Duodenal mucosa (tissue), 2 donors: Measurements from ENCODE around the gene MARCHF10.
"Not testable (repeated sequence)": the region's sequence is repeated elsewhere in the genome, so short reads cannot be mapped to it uniquely, and the experiment has no call there.

ENCODE experiments used
- H3K27ac ChIP-seq: one replicate; pipeline ENCODE4 v1.7.0; 2013; ENCODE audit warnings: low read depth, low read length
- H3K27me3 ChIP-seq, 2 donors: one replicate each; pipeline ENCODE4 v1.7.0; 2013; ENCODE audit warnings: low read length in 2 of 2, control low read depth in 1 of 2; ENCODE audit not compliant: insufficient read depth in 2 of 2, control insufficient read depth in 1 of 2
- H3K36me3 ChIP-seq, 2 donors: one replicate each; pipeline ENCODE4 v1.7.0; 2013; ENCODE audit warnings: low read length in 2 of 2, control low read depth in 1 of 2; ENCODE audit not compliant: insufficient read depth in 2 of 2, control insufficient read depth in 1 of 2
- H3K4me1 ChIP-seq, 2 donors: one replicate each; pipeline ENCODE4 v1.7.0; 2013; ENCODE audit warnings: low read length in 2 of 2, control low read depth in 1 of 2; ENCODE audit not compliant: insufficient read depth in 2 of 2, control insufficient read depth in 1 of 2
- H3K4me3 ChIP-seq, 2 donors: one replicate each; pipeline ENCODE4 v1.7.0; 2013; ENCODE audit warnings: low read length in 2 of 2, low read depth in 1 of 2
- H3K9ac ChIP-seq, 2 donors: one replicate each; pipeline ENCODE4 v1.7.0; 2013; ENCODE audit warnings: low read length in 2 of 2, low read depth in 1 of 2
- H3K9me3 ChIP-seq, 2 donors: one replicate each; pipeline ENCODE4 v1.7.0; 2013; ENCODE audit warnings: low read length in 2 of 2, control low read depth in 1 of 2; ENCODE audit not compliant: control insufficient read depth in 1 of 2

The MARCHF10 gene

GRCh38 chr17:62840871-62841270 lies 32.8 kb upstream of the MARCHF10 start:
- Histone ChIP-seq H3K36me3 (no peaks in the 10 kb centered on the region), H3K4me3 (no peak overlapping the region), H3K27me3 (no peaks in the 10 kb centered on the region), H3K27ac (no peak overlapping the region), H3K9me3 (no peaks in the 10 kb centered on the region), H3K9ac (no peak overlapping the region), H3K4me1 (no peaks in the 10 kb centered on the region)

GRCh38 chr17:62833816-62834215 lies 25.7 kb upstream of the MARCHF10 start:
- H3K36me3 ChIP-seq, H3K9ac ChIP-seq, H3K4me3 ChIP-seq, H3K9me3 ChIP-seq, H3K27ac ChIP-seq, H3K27me3 ChIP-seq, H3K4me1 ChIP-seq: not testable (repeated sequence)

GRCh38 chr17:62832405-62832804 lies 24.3 kb upstream of the MARCHF10 start:
- Histone ChIP-seq H3K36me3 (no peaks in the 10 kb centered on the region), H3K9ac (no peak overlapping the region), H3K27me3 (no peaks in the 10 kb centered on the region), H3K9me3 (no peaks in the 10 kb centered on the region), H3K27ac (no peak overlapping the region), H3K4me3 (no peak overlapping the region), H3K4me1 (no peaks in the 10 kb centered on the region)

- H3K36me3 ChIP-seq, H3K27me3 ChIP-seq, H3K9me3 ChIP-seq, H3K4me1 ChIP-seq, H3K4me3 ChIP-seq, H3K9ac ChIP-seq, H3K27ac ChIP-seq: not testable (repeated sequence)
Measured at GRCh38 chr17:62831066-62831465, 23.0 kb upstream of the MARCHF10 start.

GRCh38 chr17:62827746-62828485 lies 19.8 kb upstream of the MARCHF10 start:
- Histone ChIP-seq H3K9ac (no peak overlapping the region), H3K36me3 (no peaks in the 10 kb centered on the region), H3K4me1 (no peaks in the 10 kb centered on the region), H3K9me3 (no peaks in the 10 kb centered on the region), H3K4me3 (no peak overlapping the region), H3K27ac (no peak overlapping the region), H3K27me3 (no peaks in the 10 kb centered on the region)

GRCh38 chr17:62826956-62827355 lies 18.8 kb upstream of the MARCHF10 start:
- Histone ChIP-seq H3K36me3 (no peaks in the 10 kb centered on the region), H3K27me3 (no peaks in the 10 kb centered on the region), H3K4me1 (no peaks in the 10 kb centered on the region), H3K9me3 (no peaks in the 10 kb centered on the region), H3K27ac (no peak overlapping the region), H3K4me3 (no peak overlapping the region), H3K9ac (no peak overlapping the region)

GRCh38 chr17:62825182-62825581 lies 17.1 kb upstream of the MARCHF10 start:
- Histone ChIP-seq H3K9me3 (no peaks in the 10 kb centered on the region), H3K36me3 (no peaks in the 10 kb centered on the region), H3K27me3 (no peaks in the 10 kb centered on the region), H3K9ac (no peak overlapping the region), H3K27ac (no peak overlapping the region), H3K4me1 (no peaks in the 10 kb centered on the region), H3K4me3 (no peak overlapping the region)

GRCh38 chr17:62824290-62825131 lies 16.4 kb upstream of the MARCHF10 start:
- H3K9ac ChIP-seq, result no peak overlapping the region
- no peaks in the 10 kb centered on the region for H3K36me3 ChIP-seq
- no peak overlapping the region for H3K4me3 ChIP-seq
- H3K4me1 ChIP-seq, result no peaks in the 10 kb centered on the region
- H3K27ac ChIP-seq, result no peak overlapping the region
- no peaks in the 10 kb centered on the region for H3K27me3 ChIP-seq
- no peaks in the 10 kb centered on the region for H3K9me3 ChIP-seq

- H3K27ac ChIP-seq, result no peak overlapping the region
- H3K27me3 ChIP-seq, result no peaks in the 10 kb centered on the region
Measured at GRCh38 chr17:62823111-62823893, 15.2 kb upstream of the MARCHF10 start.

More at GRCh38 chr17:62823111-62823893, 15.2 kb upstream of the MARCHF10 start:
- Histone ChIP-seq H3K9me3 (no peaks in the 10 kb centered on the region), H3K4me1 (no peaks in the 10 kb centered on the region), H3K9ac (no peak overlapping the region), H3K4me3 (no peak overlapping the region), H3K36me3 (no peaks in the 10 kb centered on the region)
